ENCODE measurements around the gene DNAI2.

DNA sequence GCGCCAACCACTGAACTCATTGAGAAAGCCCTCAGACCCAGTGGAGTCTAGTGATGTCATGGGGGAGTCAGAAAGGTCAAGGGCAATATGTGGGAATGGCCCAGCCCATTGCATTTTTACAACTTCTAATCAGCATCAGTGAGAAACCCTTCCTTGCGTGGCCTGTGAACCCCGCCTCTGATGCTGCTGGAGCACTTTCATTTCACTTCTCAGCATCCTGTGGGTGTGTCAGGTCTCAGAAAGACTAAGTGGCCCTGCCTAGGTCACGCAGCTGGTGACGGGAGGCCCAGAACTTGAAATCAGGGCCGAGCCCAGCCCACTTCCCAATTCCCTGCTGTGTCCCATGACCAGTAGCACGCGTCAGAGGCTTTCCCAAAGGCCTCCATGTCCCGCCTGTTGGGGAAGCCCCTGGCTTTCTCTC, 6.1 kb downstream of the DNAI2 start:
- TF ChIP-seq, protein P1, sequence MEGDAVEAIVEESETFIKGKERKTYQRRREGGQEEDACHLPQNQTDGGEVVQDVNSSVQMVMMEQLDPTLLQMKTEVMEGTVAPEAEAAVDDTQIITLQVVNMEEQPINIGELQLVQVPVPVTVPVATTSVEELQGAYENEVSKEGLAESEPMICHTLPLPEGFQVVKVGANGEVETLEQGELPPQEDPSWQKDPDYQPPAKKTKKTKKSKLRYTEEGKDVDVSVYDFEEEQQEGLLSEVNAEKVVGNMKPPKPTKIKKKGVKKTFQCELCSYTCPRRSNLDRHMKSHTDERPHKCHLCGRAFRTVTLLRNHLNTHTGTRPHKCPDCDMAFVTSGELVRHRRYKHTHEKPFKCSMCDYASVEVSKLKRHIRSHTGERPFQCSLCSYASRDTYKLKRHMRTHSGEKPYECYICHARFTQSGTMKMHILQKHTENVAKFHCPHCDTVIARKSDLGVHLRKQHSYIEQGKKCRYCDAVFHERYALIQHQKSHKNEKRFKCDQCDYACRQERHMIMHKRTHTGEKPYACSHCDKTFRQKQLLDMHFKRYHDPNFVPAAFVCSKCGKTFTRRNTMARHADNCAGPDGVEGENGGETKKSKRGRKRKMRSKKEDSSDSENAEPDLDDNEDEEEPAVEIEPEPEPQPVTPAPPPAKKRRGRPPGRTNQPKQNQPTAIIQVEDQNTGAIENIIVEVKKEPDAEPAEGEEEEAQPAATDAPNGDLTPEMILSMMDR (IDR thresholded peaks at IDR 0.05) = no peak
- no peak for TF ChIP-seq POLR2AphosphoS5 (IDR thresholded peaks at IDR 0.05)

Measured in stomach (tissue), 4 donors.